ENCODE measurements around the gene SNRNP40. TPM values are rescaled to one million over a fixed set of nuclear protein-coding genes. Genes with fewer than 3 reads are reported as not detected.

The SNRNP40 gene
- polyA plus RNA-seq, 4 donors, result 14.8 to 44.3 (median 27.6) TPM

- H3K4me1 ChIP-seq (ENCODE audit: control insufficient read depth in 3 of 3, insufficient read depth in 2 of 3, low read depth in 1 of 3, low read length in 2 of 3), result no peaks in the 10 kb centered on the region
- H3K36me3 ChIP-seq (ENCODE audit: control insufficient read depth in 3 of 3, insufficient read depth in 2 of 3, low read depth in 1 of 3, low read length in 3 of 3), result peaks cover 0 to 20% (median 2%) of the 10 kb centered on the region in 3 donors
- H3K4me3 ChIP-seq (ENCODE audit: low read depth in 1 of 3, low read length in 3 of 3), result no peak overlapping the region
- no peak for FAIRE-seq
- no peak for DNase-seq
- no peaks in the 10 kb centered on the region for H3K9me3 ChIP-seq (ENCODE audit: control insufficient read depth in 2 of 2, insufficient read depth in 1 of 2, low read depth in 1 of 2, low read length in 1 of 2)
- no peaks in the 10 kb centered on the region for H3K27me3 ChIP-seq (ENCODE audit: control insufficient read depth in 3 of 3, insufficient read depth in 3 of 3, low read length in 3 of 3)
- WGBS, 3 donors, result 97 to 100% (median 98%) methylated on average over 3 of the region's 3 CpGs
- no peak overlapping the region for H3K27ac ChIP-seq (ENCODE audit: low read depth in 1 of 3, low read length in 2 of 3)
These were observed 28.4 kb upstream of the SNRNP40 start for GRCh38 chr1:31324992-31325391.

GRCh38 chr1:31324093-31324492, 27.5 kb upstream of the SNRNP40 start:
- FAIRE-seq, result no peak

GRCh38 chr1:31318146-31318545, 21.6 kb upstream of the SNRNP40 start:
- DNase-seq, result no peak
- Histone ChIP-seq H3K4me1 (ENCODE audit: control insufficient read depth in 3 of 3, insufficient read depth in 2 of 3, low read depth in 1 of 3, low read length in 2 of 3) (no peaks in the 10 kb centered on the region), H3K36me3 (ENCODE audit: control insufficient read depth in 3 of 3, insufficient read depth in 2 of 3, low read depth in 1 of 3, low read length in 3 of 3) (peaks cover 0 to 17% (median under 1%) of the 10 kb centered on the region in 3 donors), H3K9me3 (ENCODE audit: control insufficient read depth in 2 of 2, insufficient read depth in 1 of 2, low read depth in 1 of 2, low read length in 1 of 2) (no peaks in the 10 kb centered on the region), H3K27ac (ENCODE audit: low read depth in 1 of 3, low read length in 2 of 3) (no peak overlapping the region), H3K27me3 (ENCODE audit: control insufficient read depth in 3 of 3, insufficient read depth in 3 of 3, low read length in 3 of 3) (no peaks in the 10 kb centered on the region), H3K4me3 (ENCODE audit: low read depth in 1 of 3, low read length in 3 of 3) (no peak overlapping the region)
- WGBS, 3 donors, result 39 to 67% (median 53%) methylated on average over 1 of the region's 1 CpG
- FAIRE-seq, result no peak

More at GRCh38 chr1:31324093-31324492, 27.5 kb upstream of the SNRNP40 start:
- DNase-seq, result no peak
- H3K27me3 ChIP-seq (ENCODE audit: control insufficient read depth in 3 of 3, insufficient read depth in 3 of 3, low read length in 3 of 3), result no peaks in the 10 kb centered on the region
- no peaks in the 10 kb centered on the region for H3K9me3 ChIP-seq (ENCODE audit: control insufficient read depth in 2 of 2, insufficient read depth in 1 of 2, low read depth in 1 of 2, low read length in 1 of 2)
- peaks cover 0 to 22% (median 2%) of the 10 kb centered on the region in 3 donors for H3K36me3 ChIP-seq (ENCODE audit: control insufficient read depth in 3 of 3, insufficient read depth in 2 of 3, low read depth in 1 of 3, low read length in 3 of 3)
- no peaks in the 10 kb centered on the region for H3K4me1 ChIP-seq (ENCODE audit: control insufficient read depth in 3 of 3, insufficient read depth in 2 of 3, low read depth in 1 of 3, low read length in 2 of 3)
- no peak overlapping the region for H3K4me3 ChIP-seq (ENCODE audit: low read depth in 1 of 3, low read length in 3 of 3)
- no peak overlapping the region for H3K27ac ChIP-seq (ENCODE audit: low read depth in 1 of 3, low read length in 2 of 3)
- WGBS, 3 donors, result 95 to 100% (median 96%) methylated on average over 4 of the region's 4 CpGs

DNA sequence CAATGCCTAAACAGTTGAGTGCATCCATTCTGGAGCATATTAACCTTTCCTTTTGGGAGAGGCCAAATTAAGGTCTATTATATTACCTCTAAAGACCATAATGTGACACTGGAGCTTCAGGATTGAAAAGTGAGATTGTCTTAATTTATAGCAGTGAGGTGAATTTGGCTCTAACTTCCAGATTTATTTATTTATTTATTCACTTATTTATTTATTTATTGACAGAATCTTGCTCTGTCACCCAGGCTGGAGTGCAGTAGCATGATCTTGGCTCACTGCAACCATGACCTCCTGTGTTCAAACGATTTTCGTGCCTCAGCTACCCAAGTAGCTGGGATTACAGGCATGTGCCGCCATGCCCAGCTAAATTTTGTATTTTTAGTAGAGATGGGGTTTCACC, 19.3 kb upstream of the SNRNP40 start:
- H3K9me3 ChIP-seq (ENCODE audit: control insufficient read depth in 2 of 2, insufficient read depth in 1 of 2, low read depth in 1 of 2, low read length in 1 of 2), result peaks cover 0 to 2% of the 10 kb centered on the region in 2 donors
- no peaks in the 10 kb centered on the region for H3K4me1 ChIP-seq (ENCODE audit: control insufficient read depth in 3 of 3, insufficient read depth in 2 of 3, low read depth in 1 of 3, low read length in 2 of 3)
- no peak overlapping the region for H3K27ac ChIP-seq (ENCODE audit: low read depth in 1 of 3, low read length in 2 of 3)
- FAIRE-seq (no peak), DNase-seq (no peak)
- no peaks in the 10 kb centered on the region for H3K27me3 ChIP-seq (ENCODE audit: control insufficient read depth in 3 of 3, insufficient read depth in 3 of 3, low read length in 3 of 3)
- peaks cover 0 to 28% (median 3%) of the 10 kb centered on the region in 3 donors for H3K36me3 ChIP-seq (ENCODE audit: control insufficient read depth in 3 of 3, insufficient read depth in 2 of 3, low read depth in 1 of 3, low read length in 3 of 3)
- H3K4me3 ChIP-seq (ENCODE audit: low read depth in 1 of 3, low read length in 3 of 3), result no peak overlapping the region
- WGBS, 3 donors, result 97 to 100% (median 98%) methylated on average over 3 of the region's 3 CpGs

DNA sequence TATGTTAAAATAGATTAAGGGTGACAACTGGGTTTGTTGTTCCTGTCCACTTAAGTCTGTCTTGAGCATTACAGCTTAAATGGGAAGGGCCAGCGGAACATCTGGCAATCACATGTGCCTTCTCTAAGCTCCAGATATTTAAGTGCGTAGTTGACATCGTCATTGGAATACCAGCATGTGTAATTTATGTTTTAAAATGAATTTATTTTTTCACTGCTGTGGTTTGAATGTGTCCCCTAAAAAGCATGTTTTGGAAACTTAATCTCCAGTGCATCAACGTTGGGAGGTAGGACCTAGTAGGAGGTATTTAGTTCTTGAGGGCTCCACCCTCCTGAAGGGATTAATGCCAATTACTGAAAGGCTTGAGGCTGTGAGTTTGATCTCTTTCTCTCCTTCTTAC, 13.6 kb upstream of the SNRNP40 start:
- H3K27me3 ChIP-seq (ENCODE audit: control insufficient read depth in 3 of 3, insufficient read depth in 3 of 3, low read length in 3 of 3), result no peaks in the 10 kb centered on the region
- peaks cover 0 to 2% of the 10 kb centered on the region in 2 donors for H3K9me3 ChIP-seq (ENCODE audit: control insufficient read depth in 2 of 2, insufficient read depth in 1 of 2, low read depth in 1 of 2, low read length in 1 of 2)
- DNase-seq, result no peak
- peaks cover 5 to 22% (median 7%) of the 10 kb centered on the region in 3 donors for H3K36me3 ChIP-seq (ENCODE audit: control insufficient read depth in 3 of 3, insufficient read depth in 2 of 3, low read depth in 1 of 3, low read length in 3 of 3)
- no peak overlapping the region for H3K27ac ChIP-seq (ENCODE audit: low read depth in 1 of 3, low read length in 2 of 3)
- WGBS, 3 donors, result 83 to 95% (median 85%) methylated on average over 4 of the region's 4 CpGs
- FAIRE-seq, result no peak
- H3K4me1 ChIP-seq (ENCODE audit: control insufficient read depth in 3 of 3, insufficient read depth in 2 of 3, low read depth in 1 of 3, low read length in 2 of 3), result peaks cover 0 to 2% (median 0%) of the 10 kb centered on the region in 3 donors
- no peak overlapping the region for H3K4me3 ChIP-seq (ENCODE audit: low read depth in 1 of 3, low read length in 3 of 3)

GRCh38 chr1:31308036-31308435, 11.4 kb upstream of the SNRNP40 start:
- FAIRE-seq, result no peak
- 8 to 42% (median 33%) methylated on average over 1 of the region's 1 CpG for WGBS, 3 donors
- Histone ChIP-seq H3K36me3 (ENCODE audit: control insufficient read depth in 3 of 3, insufficient read depth in 2 of 3, low read depth in 1 of 3, low read length in 3 of 3) (peaks cover 3 to 17% (median 7%) of the 10 kb centered on the region in 3 donors), H3K4me3 (ENCODE audit: low read depth in 1 of 3, low read length in 3 of 3) (no peak overlapping the region), H3K4me1 (ENCODE audit: control insufficient read depth in 3 of 3, insufficient read depth in 2 of 3, low read depth in 1 of 3, low read length in 2 of 3) (peaks cover 0 to 2% (median 0%) of the 10 kb centered on the region in 3 donors), H3K9me3 (ENCODE audit: control insufficient read depth in 2 of 2, insufficient read depth in 1 of 2, low read depth in 1 of 2, low read length in 1 of 2) (peaks cover 0 to 2% of the 10 kb centered on the region in 2 donors), H3K27me3 (ENCODE audit: control insufficient read depth in 3 of 3, insufficient read depth in 3 of 3, low read length in 3 of 3) (no peaks in the 10 kb centered on the region), H3K27ac (ENCODE audit: low read depth in 1 of 3, low read length in 2 of 3) (no peak overlapping the region)
- DNase-seq, result peak in 1 of 2 donors; percentile 21

DNA sequence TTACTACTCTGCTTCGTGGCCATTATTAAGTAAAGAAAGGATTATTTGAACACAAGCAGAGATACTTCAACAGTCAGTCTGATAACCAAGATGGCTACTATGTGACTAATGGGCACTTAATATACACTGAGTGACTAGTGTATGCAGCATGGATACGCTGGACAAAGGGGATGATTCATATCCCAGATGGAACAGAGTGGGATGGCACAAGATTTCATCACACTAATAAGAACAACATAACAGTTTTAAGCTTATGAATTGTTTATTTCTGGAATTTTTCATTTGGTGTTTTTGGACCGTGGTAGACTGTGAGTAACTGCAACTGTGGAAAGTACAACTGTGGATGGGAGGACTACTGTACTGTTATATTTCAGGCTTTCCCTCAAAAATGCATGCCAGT, 9.7 kb upstream of the SNRNP40 start:
- peaks cover 2 to 16% (median 7%) of the 10 kb centered on the region in 3 donors for H3K36me3 ChIP-seq (ENCODE audit: control insufficient read depth in 3 of 3, insufficient read depth in 2 of 3, low read depth in 1 of 3, low read length in 3 of 3)
- 75 to 90% (median 90%) methylated on average over 3 of the region's 3 CpGs for WGBS, 3 donors
- H3K27me3 ChIP-seq (ENCODE audit: control insufficient read depth in 3 of 3, insufficient read depth in 3 of 3, low read length in 3 of 3), result no peaks in the 10 kb centered on the region
- FAIRE-seq (no peak), DNase-seq (no peak)
- H3K4me3 ChIP-seq (ENCODE audit: low read depth in 1 of 3, low read length in 3 of 3), result no peak overlapping the region
- no peaks in the 10 kb centered on the region for H3K9me3 ChIP-seq (ENCODE audit: control insufficient read depth in 2 of 2, insufficient read depth in 1 of 2, low read depth in 1 of 2, low read length in 1 of 2)
- H3K27ac ChIP-seq (ENCODE audit: low read depth in 1 of 3, low read length in 2 of 3), result no peak overlapping the region
- peaks cover 0 to 2% (median 0%) of the 10 kb centered on the region in 3 donors for H3K4me1 ChIP-seq (ENCODE audit: control insufficient read depth in 3 of 3, insufficient read depth in 2 of 3, low read depth in 1 of 3, low read length in 2 of 3)

- Histone ChIP-seq H3K27ac (ENCODE audit: low read depth in 1 of 3, low read length in 2 of 3) (no peak overlapping the region), H3K4me3 (ENCODE audit: low read depth in 1 of 3, low read length in 3 of 3) (no peak overlapping the region), H3K9me3 (ENCODE audit: control insufficient read depth in 2 of 2, insufficient read depth in 1 of 2, low read depth in 1 of 2, low read length in 1 of 2) (no peaks in the 10 kb centered on the region), H3K27me3 (ENCODE audit: control insufficient read depth in 3 of 3, insufficient read depth in 3 of 3, low read length in 3 of 3) (no peaks in the 10 kb centered on the region), H3K36me3 (ENCODE audit: control insufficient read depth in 3 of 3, insufficient read depth in 2 of 3, low read depth in 1 of 3, low read length in 3 of 3) (peaks cover 0 to 12% (median 0%) of the 10 kb centered on the region in 3 donors), H3K4me1 (ENCODE audit: control insufficient read depth in 3 of 3, insufficient read depth in 2 of 3, low read depth in 1 of 3, low read length in 2 of 3) (peaks cover under 1 to 7% (median 2%) of the 10 kb centered on the region in 3 donors)
- DNase-seq (no peak), FAIRE-seq (no peak)
- WGBS, 3 donors, result 80 to 88% (median 83%) methylated on average over 7 of the region's 7 CpGs
These were observed 6.3 kb upstream of the SNRNP40 start for GRCh38 chr1:31302709-31303441.

Data from small intestine (tissue), 7 donors.